Hematopoietic multipotent progenitor cell treated with erythropoietin and hydrocortisone succinate and interleukin-3 and kit ligand, for 17 days (in vitro differentiated cells): ENCODE results near the gene PLCG1.

Experiments
- DNase-seq: peaks from one replicate; pipeline ENCODE4 v3.0.0-alpha.2; 2015; ENCODE audit warnings: low spot score

The PLCG1 gene

GRCh38 chr20:41180599-41181333 is 43.4 kb downstream of the PLCG1 start:
- no peak for DNase-seq

- no peak for DNase-seq
Observed at GRCh38 chr20:41181567-41181966, 44.2 kb downstream of the PLCG1 start.

- DNase-seq, result no peak
Observed at GRCh38 chr20:41182296-41183212, 45.2 kb downstream of the PLCG1 start.

GRCh38 chr20:41183391-41183790 is 46.0 kb downstream of the PLCG1 start:
- no peak for DNase-seq

GRCh38 chr20:41183831-41184230 is 46.5 kb downstream of the PLCG1 start:
- DNase-seq, result no peak

- DNase-seq, result no peak
Observed at GRCh38 chr20:41185013-41185757, 47.8 kb downstream of the PLCG1 start.

- DNase-seq, result no peak
Observed at GRCh38 chr20:41187668-41188067, 50.3 kb downstream of the PLCG1 start.

- no peak for DNase-seq
Observed at GRCh38 chr20:41191562-41192500, 54.5 kb downstream of the PLCG1 start.

- DNase-seq, result no peak
Observed at GRCh38 chr20:41192575-41192974, 55.2 kb downstream of the PLCG1 start.

GRCh38 chr20:41196653-41197225 is 59.4 kb downstream of the PLCG1 start:
- DNase-seq, result no peak

- DNase-seq, result no peak
Observed at GRCh38 chr20:41198443-41198842, 61.1 kb downstream of the PLCG1 start.

GRCh38 chr20:41200446-41201202 is 63.3 kb downstream of the PLCG1 start:
- DNase-seq, result no peak

GRCh38 chr20:41201760-41202159 is 64.4 kb downstream of the PLCG1 start:
- no peak for DNase-seq

GRCh38 chr20:41202426-41202825 is 65.1 kb downstream of the PLCG1 start:
- DNase-seq, result no peak

- DNase-seq, result no peak
Observed at GRCh38 chr20:41203660-41204059, 66.3 kb downstream of the PLCG1 start.

GRCh38 chr20:41204304-41205265 is 67.2 kb downstream of the PLCG1 start:
- no peak for DNase-seq

- DNase-seq, result no peak
Observed at GRCh38 chr20:41205313-41205712, 68.0 kb downstream of the PLCG1 start.

GRCh38 chr20:41213150-41213820 is 75.9 kb downstream of the PLCG1 start:
- DNase-seq, result no peak
